Measurements from ENCODE around the gene SLC66A2.

Gene SLC66A2

DNA sequence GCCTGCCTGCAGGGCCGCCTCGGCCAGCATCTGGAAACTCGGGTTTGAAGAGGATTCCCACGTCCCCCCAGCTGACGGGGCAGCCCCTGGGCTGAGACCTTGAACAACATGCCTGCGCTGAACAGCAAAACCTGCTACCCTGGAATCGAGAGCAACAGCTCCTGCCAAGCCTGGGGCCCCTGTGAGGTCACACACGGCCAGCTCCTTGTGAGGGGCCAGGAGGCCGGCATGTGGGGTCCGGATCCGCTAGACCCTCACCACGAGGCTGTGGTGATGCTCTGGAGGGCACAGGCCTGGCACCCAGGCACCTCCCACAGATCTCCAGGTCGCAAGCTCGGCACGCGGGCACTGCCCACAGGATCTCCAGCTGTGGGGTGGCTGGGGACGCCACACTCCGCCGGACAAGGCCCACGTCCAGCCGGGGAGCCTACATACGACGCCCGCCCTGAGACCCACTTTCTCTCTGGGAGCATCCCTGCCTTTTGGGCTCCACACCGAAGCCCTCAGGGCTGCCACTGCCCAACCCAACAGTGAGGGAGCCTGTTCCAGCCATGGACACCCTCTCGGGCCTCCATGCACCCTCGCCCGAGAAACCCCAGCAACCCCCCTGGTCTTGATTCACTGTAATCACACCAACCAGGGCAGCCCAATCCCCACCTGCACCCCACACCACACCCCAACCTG, 34.1 kb downstream of the SLC66A2 start:
- Histone ChIP-seq H3K27ac (ENCODE audit: low read length) (no peak overlapping the region), H3K4me3 (ENCODE audit: low read length in 2 of 2) (no peak overlapping the region), H3K27me3 (ENCODE audit: control insufficient read depth in 1 of 2, insufficient read depth in 2 of 2, low read length in 2 of 2) (no peaks in the 10 kb centered on the region), H3K36me3 (ENCODE audit: control insufficient read depth in 2 of 2, insufficient read depth in 2 of 2, low read length in 2 of 2) (peaks cover 3 to 33% of the 10 kb centered on the region in 2 donors), H3K9ac (ENCODE audit: low read length in 2 of 2) (no peak overlapping the region), H3K9me3 (ENCODE audit: control insufficient read depth in 2 of 2, low read length in 2 of 2) (no peaks in the 10 kb centered on the region), H3K4me1 (ENCODE audit: control insufficient read depth, insufficient read depth, low read length) (no peaks in the 10 kb centered on the region)

DNA sequence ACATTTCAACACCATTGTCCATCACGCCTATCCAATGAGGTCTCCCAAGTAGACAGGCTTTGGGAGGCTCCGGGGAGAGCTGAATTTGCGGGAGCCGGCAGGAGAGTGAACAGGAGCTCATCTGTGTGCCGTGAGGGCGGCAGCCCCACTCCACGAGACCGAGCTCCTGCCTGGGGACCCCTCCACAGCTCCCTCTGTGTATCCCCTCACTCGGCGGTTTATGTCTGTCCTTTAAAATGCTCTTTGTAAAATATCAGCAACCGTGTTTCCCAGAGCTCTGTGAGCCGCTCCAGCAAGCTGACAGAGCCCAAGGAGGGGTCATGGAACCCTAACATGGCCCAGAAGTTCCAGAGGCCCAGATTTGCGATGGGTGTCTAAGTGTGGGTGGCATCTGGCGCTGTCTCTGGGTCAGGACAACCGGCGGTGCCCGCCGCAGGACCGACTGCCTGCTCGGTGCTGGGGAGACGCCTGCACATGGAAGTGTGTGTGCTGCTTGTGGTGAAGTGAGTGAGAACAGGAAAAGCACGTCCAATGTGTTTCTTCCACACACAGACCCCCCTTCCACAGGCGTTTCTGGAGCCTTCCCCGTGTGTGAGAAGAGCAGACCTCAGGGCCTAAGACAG, 34.8 kb downstream of the SLC66A2 start:
- Histone ChIP-seq H3K9ac (ENCODE audit: low read length in 2 of 2) (no peak overlapping the region), H3K27ac (ENCODE audit: low read length) (no peak overlapping the region), H3K4me1 (ENCODE audit: control insufficient read depth, insufficient read depth, low read length) (no peaks in the 10 kb centered on the region), H3K36me3 (ENCODE audit: control insufficient read depth in 2 of 2, insufficient read depth in 2 of 2, low read length in 2 of 2) (peaks cover 3 to 34% of the 10 kb centered on the region in 2 donors), H3K27me3 (ENCODE audit: control insufficient read depth in 1 of 2, insufficient read depth in 2 of 2, low read length in 2 of 2) (no peaks in the 10 kb centered on the region), H3K9me3 (ENCODE audit: control insufficient read depth in 2 of 2, low read length in 2 of 2) (no peaks in the 10 kb centered on the region), H3K4me3 (ENCODE audit: low read length in 2 of 2) (no peak overlapping the region)

DNA sequence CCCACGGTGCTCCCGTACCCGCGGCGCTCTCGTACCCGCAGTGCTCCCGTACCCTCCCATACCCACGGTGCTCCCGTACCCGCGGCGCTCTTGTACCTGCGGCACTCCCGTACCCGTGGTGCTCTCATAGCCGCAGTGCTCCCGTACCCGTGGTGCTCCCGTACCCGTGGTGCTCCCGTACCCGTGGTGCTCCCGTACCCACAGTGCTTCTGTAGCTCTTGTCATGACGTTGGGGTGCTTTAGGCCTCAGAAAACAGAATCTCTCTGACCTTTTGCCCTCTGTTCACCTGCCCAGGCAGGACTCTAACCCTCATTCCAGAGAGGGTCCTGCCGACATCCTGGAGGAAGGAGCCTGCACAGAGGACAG, 35.3 kb downstream of the SLC66A2 start:
- H3K27me3 ChIP-seq (ENCODE audit: control insufficient read depth in 1 of 2, insufficient read depth in 2 of 2, low read length in 2 of 2), result no peaks in the 10 kb centered on the region
- H3K9me3 ChIP-seq (ENCODE audit: control insufficient read depth in 2 of 2, low read length in 2 of 2), result no peaks in the 10 kb centered on the region
- no peak overlapping the region for H3K4me3 ChIP-seq (ENCODE audit: low read length in 2 of 2)
- no peaks in the 10 kb centered on the region for H3K4me1 ChIP-seq (ENCODE audit: control insufficient read depth, insufficient read depth, low read length)
- no peak overlapping the region for H3K9ac ChIP-seq (ENCODE audit: low read length in 2 of 2)
- H3K27ac ChIP-seq (ENCODE audit: low read length), result no peak overlapping the region
- peaks cover 3 to 34% of the 10 kb centered on the region in 2 donors for H3K36me3 ChIP-seq (ENCODE audit: control insufficient read depth in 2 of 2, insufficient read depth in 2 of 2, low read length in 2 of 2)

DNA sequence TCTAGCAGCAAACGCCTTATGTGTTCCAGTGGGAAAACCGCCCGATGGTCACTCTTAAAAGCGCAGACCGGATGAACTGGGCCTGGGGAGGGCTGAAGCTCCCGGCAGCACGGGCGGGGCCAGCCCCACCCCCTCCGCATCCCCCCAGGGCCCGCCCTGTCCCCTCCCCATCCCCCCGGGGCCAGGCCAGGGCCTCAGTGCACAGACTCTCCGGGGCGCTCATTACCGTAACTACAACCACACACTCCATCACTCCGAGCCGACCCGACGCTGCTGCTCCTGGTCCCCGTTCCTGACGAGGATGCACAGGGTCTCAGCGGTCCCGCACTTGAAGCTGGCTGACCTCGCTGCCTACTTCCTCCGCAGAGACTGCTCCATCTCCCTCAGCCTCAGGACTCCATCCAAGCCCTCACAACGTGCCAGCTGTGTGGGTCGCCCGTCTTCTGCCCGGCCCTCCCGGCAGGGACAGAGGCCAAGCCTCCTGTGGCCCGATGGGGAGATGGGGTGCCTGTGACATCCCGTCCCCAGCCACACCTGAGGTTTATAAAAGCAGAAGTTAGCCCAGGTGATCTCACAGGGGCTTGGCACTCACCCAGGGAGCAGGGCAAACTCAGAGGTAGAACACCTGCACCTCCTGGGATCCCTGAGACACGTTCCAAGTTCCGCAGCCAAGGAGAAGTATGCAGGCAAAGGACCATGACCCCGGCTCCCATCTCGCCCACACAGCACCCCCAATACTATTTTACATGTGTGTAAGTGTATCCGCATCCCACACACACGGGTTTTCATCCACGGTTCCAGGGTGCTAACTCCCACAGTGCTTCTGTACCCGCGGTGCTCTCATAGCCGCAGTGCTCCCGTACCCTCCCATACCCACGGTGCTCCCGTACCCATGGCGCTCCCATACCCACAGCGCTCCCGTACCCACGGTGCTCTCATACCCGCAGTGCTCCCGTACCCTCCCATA, 36.0 kb downstream of the SLC66A2 start:
- Histone ChIP-seq H3K4me3 (ENCODE audit: low read length in 2 of 2) (no peak overlapping the region), H3K4me1 (ENCODE audit: control insufficient read depth, insufficient read depth, low read length) (no peaks in the 10 kb centered on the region), H3K36me3 (ENCODE audit: control insufficient read depth in 2 of 2, insufficient read depth in 2 of 2, low read length in 2 of 2) (peaks cover 3 to 34% of the 10 kb centered on the region in 2 donors), H3K9me3 (ENCODE audit: control insufficient read depth in 2 of 2, low read length in 2 of 2) (no peaks in the 10 kb centered on the region), H3K9ac (ENCODE audit: low read length in 2 of 2) (no peak overlapping the region), H3K27me3 (ENCODE audit: control insufficient read depth in 1 of 2, insufficient read depth in 2 of 2, low read length in 2 of 2) (no peaks in the 10 kb centered on the region), H3K27ac (ENCODE audit: low read length) (no peak overlapping the region)

DNA sequence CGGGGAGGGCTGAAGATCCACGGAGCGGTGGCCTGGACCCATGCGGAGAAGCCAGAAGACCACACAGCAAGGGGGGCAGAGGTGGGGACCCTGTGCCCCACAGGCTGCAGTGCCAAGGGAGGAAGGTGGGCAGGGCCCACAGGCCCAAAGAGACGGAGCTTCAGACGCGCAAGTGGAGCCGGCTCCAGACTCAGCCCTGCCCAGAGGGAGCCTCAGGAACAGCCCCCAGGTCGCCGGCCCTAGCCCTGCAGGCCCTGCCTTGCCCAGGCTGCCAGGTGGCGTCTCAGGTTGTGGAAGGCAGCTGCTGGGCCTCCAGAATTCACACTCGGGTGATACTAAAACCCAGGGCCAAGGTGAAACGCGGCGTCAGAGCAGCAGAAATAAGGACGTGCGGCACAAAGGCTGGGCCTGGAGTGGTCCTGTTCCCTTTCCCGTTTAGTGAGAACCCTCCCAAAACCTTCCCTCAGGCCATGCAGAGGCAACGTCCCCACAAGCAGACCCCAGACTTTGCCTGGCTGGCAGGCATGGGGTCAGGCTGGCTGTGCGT, 36.8 kb downstream of the SLC66A2 start:
- H3K27ac ChIP-seq (ENCODE audit: low read length), result no peak overlapping the region
- no peak overlapping the region for H3K9ac ChIP-seq (ENCODE audit: low read length in 2 of 2)
- no peaks in the 10 kb centered on the region for H3K4me1 ChIP-seq (ENCODE audit: control insufficient read depth, insufficient read depth, low read length)
- no peaks in the 10 kb centered on the region for H3K9me3 ChIP-seq (ENCODE audit: control insufficient read depth in 2 of 2, low read length in 2 of 2)
- H3K36me3 ChIP-seq (ENCODE audit: control insufficient read depth in 2 of 2, insufficient read depth in 2 of 2, low read length in 2 of 2), result peaks cover 3 to 34% of the 10 kb centered on the region in 2 donors
- no peak overlapping the region for H3K4me3 ChIP-seq (ENCODE audit: low read length in 2 of 2)
- H3K27me3 ChIP-seq (ENCODE audit: control insufficient read depth in 1 of 2, insufficient read depth in 2 of 2, low read length in 2 of 2), result no peaks in the 10 kb centered on the region

DNA sequence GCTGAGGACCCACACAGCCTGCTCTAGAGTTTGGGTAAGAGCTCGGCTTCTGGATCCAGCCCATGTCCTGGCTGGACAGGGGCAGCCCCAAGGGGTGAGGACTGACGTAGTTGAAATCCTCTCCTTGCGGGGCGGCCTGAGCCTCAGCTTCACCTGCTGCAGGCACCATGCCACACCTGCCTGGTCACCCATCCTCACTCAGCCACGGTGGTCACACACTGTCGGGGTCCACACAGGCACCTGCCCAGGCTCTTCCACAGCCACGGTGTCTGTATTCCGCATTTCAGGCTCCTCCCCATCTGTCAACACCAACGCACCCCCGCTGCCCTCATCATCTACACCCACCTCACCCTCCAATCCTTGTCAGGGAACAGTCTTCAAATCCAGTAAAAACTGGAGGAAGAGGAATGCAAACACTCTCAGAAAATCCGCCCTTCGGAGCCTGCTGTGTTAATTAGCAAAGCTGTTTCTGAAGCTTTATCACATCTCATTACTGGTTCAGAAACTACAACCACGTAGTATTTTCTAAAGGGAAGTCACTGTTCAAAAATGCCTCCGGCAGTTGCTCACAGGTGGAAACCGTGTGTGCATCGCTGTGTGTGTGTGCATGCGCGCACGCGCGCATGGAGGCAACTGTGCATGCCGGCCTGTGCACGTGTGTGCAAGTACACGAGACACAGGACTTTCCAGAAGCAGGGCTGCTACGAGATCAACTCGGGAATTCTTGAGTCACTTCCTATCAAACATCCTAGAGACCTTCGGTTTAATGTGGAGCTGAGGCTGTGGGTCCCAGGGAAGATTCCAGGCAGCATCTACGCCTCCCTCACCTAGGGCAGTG, 38.2 kb downstream of the SLC66A2 start:
- Histone ChIP-seq H3K9ac (ENCODE audit: low read length in 2 of 2) (no peak overlapping the region), H3K9me3 (ENCODE audit: control insufficient read depth in 2 of 2, low read length in 2 of 2) (no peaks in the 10 kb centered on the region), H3K36me3 (ENCODE audit: control insufficient read depth in 2 of 2, insufficient read depth in 2 of 2, low read length in 2 of 2) (peaks cover 3 to 26% of the 10 kb centered on the region in 2 donors), H3K27ac (ENCODE audit: low read length) (no peak overlapping the region), H3K4me1 (ENCODE audit: control insufficient read depth, insufficient read depth, low read length) (no peaks in the 10 kb centered on the region), H3K4me3 (ENCODE audit: low read length in 2 of 2) (no peak overlapping the region), H3K27me3 (ENCODE audit: control insufficient read depth in 1 of 2, insufficient read depth in 2 of 2, low read length in 2 of 2) (no peaks in the 10 kb centered on the region)

DNA sequence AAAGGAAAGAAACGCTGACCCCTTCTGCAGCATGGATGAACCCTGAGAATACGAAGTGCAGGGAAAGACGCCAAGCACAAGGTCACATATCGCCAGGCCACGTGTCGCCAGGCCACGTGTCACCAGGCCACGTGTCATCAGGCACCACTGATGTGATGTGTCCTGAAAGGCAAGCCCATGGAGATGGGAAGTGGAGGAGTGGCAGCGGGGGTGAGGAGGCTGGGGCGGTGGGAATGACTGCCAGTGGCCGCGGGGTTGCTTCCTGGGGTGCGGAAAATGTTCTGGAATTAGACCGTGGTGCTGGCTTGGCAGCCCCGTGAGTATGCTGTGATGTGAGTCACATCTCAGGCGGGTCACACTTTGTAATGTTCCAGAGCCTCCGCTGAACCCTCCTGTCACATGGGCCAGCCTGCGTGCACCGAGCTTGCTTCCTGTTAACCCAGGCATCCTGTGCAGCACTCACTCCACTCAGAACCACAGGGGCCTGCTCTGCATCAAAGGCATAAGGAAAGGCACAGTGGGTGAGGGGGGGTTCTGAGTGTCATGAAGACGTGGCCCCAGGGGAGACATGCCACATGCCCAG, 39.0 kb downstream of the SLC66A2 start:
- H3K4me1 ChIP-seq (ENCODE audit: control insufficient read depth, insufficient read depth, low read length), result no peaks in the 10 kb centered on the region
- H3K9ac ChIP-seq (ENCODE audit: low read length in 2 of 2), result no peak overlapping the region
- H3K36me3 ChIP-seq (ENCODE audit: control insufficient read depth in 2 of 2, insufficient read depth in 2 of 2, low read length in 2 of 2), result peaks cover 3 to 26% of the 10 kb centered on the region in 2 donors
- no peak overlapping the region for H3K4me3 ChIP-seq (ENCODE audit: low read length in 2 of 2)
- H3K27me3 ChIP-seq (ENCODE audit: control insufficient read depth in 1 of 2, insufficient read depth in 2 of 2, low read length in 2 of 2), result no peaks in the 10 kb centered on the region
- no peaks in the 10 kb centered on the region for H3K9me3 ChIP-seq (ENCODE audit: control insufficient read depth in 2 of 2, low read length in 2 of 2)
- H3K27ac ChIP-seq (ENCODE audit: low read length), result no peak overlapping the region

DNA sequence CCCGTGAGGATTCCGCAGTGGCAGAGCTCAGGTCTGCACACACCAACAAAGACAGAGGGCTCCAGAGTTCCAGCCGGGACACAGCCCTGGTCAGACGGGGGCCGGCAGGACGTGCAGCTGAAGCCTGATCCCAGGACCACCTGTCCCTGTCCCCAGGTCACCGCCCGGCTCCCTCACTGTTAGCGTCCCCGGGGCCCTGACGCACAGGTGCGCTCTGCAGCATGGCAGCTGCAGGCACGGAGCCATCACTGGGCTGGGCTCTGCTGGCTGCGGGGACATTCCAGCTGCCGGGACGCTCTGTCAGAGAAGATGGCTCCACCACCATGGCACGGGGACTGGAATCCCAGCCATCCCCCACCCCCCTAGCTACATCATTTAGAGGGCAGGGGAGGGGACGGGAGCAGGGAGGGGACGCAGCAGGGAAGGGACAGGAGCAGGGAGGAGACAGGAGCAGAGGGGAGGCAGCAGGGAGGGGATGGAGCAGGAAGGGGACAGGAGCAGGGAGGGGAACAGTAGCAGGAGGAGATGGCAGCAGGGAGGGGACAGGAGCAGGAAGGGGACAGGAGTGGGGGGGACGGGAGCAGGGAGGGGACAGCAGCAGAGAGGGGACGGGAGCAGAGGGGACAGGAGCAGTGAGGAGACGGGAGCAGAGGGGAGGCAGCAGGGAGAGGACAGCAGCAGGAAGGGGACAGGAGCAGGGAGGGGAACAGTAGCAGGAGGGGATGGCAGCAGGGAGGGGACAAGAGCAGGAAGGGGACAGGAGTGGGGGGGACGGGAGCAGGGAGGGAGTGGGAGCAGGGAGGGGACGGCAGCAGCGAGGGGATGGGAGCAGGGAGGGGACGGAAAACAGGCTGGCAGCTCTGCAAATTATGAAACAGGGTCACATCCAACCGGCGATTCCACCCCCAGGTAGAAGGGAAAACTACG, 39.8 kb downstream of the SLC66A2 start:
- no peaks in the 10 kb centered on the region for H3K9me3 ChIP-seq (ENCODE audit: control insufficient read depth in 2 of 2, low read length in 2 of 2)
- no peaks in the 10 kb centered on the region for H3K4me1 ChIP-seq (ENCODE audit: control insufficient read depth, insufficient read depth, low read length)
- no peak overlapping the region for H3K27ac ChIP-seq (ENCODE audit: low read length)
- peaks cover 3 to 19% of the 10 kb centered on the region in 2 donors for H3K36me3 ChIP-seq (ENCODE audit: control insufficient read depth in 2 of 2, insufficient read depth in 2 of 2, low read length in 2 of 2)
- no peak overlapping the region for H3K4me3 ChIP-seq (ENCODE audit: low read length in 2 of 2)
- no peak overlapping the region for H3K9ac ChIP-seq (ENCODE audit: low read length in 2 of 2)
- H3K27me3 ChIP-seq (ENCODE audit: control insufficient read depth in 1 of 2, insufficient read depth in 2 of 2, low read length in 2 of 2), result no peaks in the 10 kb centered on the region

DNA sequence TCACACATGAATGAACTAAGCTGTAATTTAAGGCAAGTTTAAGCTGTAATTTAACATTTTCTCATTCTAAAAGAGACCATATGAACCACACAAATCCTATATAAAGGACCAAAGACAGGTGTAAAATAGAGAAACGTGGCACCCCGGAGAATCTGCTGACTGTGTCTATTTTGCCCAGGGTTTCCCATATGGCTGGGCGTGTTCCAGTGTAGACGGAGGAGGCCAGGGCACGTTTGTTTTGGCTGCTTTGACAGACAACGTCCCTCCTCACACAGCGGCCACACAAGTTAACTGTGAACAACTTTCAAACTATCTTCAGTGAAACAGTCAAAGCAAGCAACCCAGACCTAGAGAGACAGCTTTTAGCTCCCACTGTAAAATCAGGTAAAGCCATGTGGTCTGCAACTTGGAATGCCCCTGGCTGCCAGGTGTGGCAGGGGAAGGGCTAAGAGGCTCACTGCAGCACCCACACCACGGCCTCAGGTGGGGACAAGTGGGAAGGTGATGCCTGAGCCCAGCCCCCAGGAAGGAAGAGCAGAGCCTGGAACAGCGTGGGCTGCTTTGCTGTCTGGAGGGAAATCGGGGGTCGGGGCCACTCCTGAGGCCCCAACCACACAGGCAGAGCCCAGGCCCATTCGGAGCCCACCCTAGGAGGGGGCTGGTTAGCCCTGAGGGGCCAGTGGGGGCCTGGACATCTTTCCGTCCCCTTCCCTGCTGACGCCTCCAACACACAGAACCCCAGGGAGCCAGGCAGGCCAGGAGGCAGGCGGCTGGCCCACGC, 40.7 kb downstream of the SLC66A2 start:
- Histone ChIP-seq H3K27ac (ENCODE audit: low read length) (no peak overlapping the region), H3K36me3 (ENCODE audit: control insufficient read depth in 2 of 2, insufficient read depth in 2 of 2, low read length in 2 of 2) (peaks cover 3 to 18% of the 10 kb centered on the region in 2 donors), H3K4me3 (ENCODE audit: low read length in 2 of 2) (no peak overlapping the region), H3K27me3 (ENCODE audit: control insufficient read depth in 1 of 2, insufficient read depth in 2 of 2, low read length in 2 of 2) (no peaks in the 10 kb centered on the region), H3K9ac (ENCODE audit: low read length in 2 of 2) (no peak overlapping the region), H3K4me1 (ENCODE audit: control insufficient read depth, insufficient read depth, low read length) (no peaks in the 10 kb centered on the region), H3K9me3 (ENCODE audit: control insufficient read depth in 2 of 2, low read length in 2 of 2) (no peaks in the 10 kb centered on the region)

Measured in stomach smooth muscle (tissue), 2 donors.